HepG2 (cell line): ENCODE results near the gene STX1B. TPM values are rescaled to one million over a fixed set of nuclear protein-coding genes. Genes with fewer than 3 reads are reported as not detected.

ENCODE experiments used
- ATAC-seq: fragments of 200-7000 bp; cut with Tn5 transposase; 3 replicates; pipeline ENCODE4 v1.9.1; 2020; ENCODE audit warnings: mild to moderate bottlenecking, moderate library complexity
- BruUV-seq: library from RNA; stranded (reverse); fragments of 400-500 nt; replicated peaks from 2 replicates; lab custom pipeline; 2021; lab: Mats Ljungman, UMichigan
- CTCF ChIA-PET: fragments of 300-600 bp; formaldehyde crosslinking; extraction: SDS; loops from one replicate; lab custom pipeline; 2021; ENCODE audit warnings: low total read pairs, inconsistent platforms, low intra/inter-chr PET ratio; lab: Yijun Ruan, JAX
- POLR2A ChIA-PET: fragments of 350-600 bp; sonication (Branson Sonifier 250); formaldehyde crosslinking; loops from one replicate; lab custom pipeline; 2020; ENCODE audit warnings: antibody characterized with exemption, inconsistent platforms; lab: Yijun Ruan, JAX
- DNase-seq: peaks from one replicate; pipeline ENCODE4 v3.0.0-alpha.2; 2015; ENCODE audit warnings: low spot score
- FAIRE-seq: peaks from 3 replicates; lab custom pipeline; 2011; peaks lifted over from hg19 to GRCh38; lab: Jason Lieb, UNC
- H2AFZ ChIP-seq: one replicate; pipeline ENCODE4 v1.6.1; 2011; ENCODE audit warnings: low read length, inconsistent platforms
- H3K27ac ChIP-seq: fragments of 300-600 bp; 3 replicates; pipeline ENCODE4 v1.8.0; 2011; ENCODE audit warnings: mixed run types, mild to moderate bottlenecking, mixed read lengths, low read length, inconsistent platforms; ENCODE audit not compliant: insufficient read depth; ENCODE audit errors: extremely low read length
- H3K27me3 ChIP-seq, 2 experiments: fragments of 200-600 bp in 1 of 2; 2 replicates in 1 of 2; 3 replicates in 1 of 2; pipeline versions ENCODE4 v1.6.0 to v1.8.0; 2011; ENCODE audit warnings: low read length in 2 of 2, mild to moderate bottlenecking in 2 of 2, moderate library complexity in 2 of 2, inconsistent platforms in 1 of 2; ENCODE audit not compliant: insufficient read depth in 2 of 2, control insufficient read depth in 1 of 2
- H3K36me3 ChIP-seq, 2 experiments: fragments of 200-600 bp in 1 of 2; replicated peaks in 1 of 2; 2 replicates in 1 of 2; 3 replicates in 1 of 2; pipeline versions ENCODE4 v1.5.1 to v1.8.0; 2011; ENCODE audit warnings: low read length in 2 of 2, inconsistent platforms in 1 of 2; ENCODE audit not compliant: insufficient read depth in 2 of 2, control insufficient read depth in 1 of 2
- H3K4me1 ChIP-seq: 2 replicates; pipeline ENCODE4 v1.5.1; 2012; ENCODE audit warnings: low read length, inconsistent platforms; ENCODE audit not compliant: insufficient read depth
- H3K4me2 ChIP-seq: 2 replicates; pipeline ENCODE4 v1.6.0; 2011; ENCODE audit warnings: low read depth, low read length, inconsistent platforms
- H3K4me3 ChIP-seq, 3 experiments: fragments of 200-600 bp in 1 of 3; sonication (generic), shearing (Covaris generic) in 1 of 3; replicated peaks in 1 of 3; 2 replicates each; pipeline ENCODE4 v1.5.1; 2011 to 2016; ENCODE audit warnings: low read length in 3 of 3, inconsistent platforms in 2 of 3, low read depth in 2 of 3, mild to moderate bottlenecking in 2 of 3, control low read depth in 1 of 3, mixed read lengths in 1 of 3; ENCODE audit not compliant: insufficient read depth in 1 of 3
- H3K79me2 ChIP-seq: one replicate; pipeline ENCODE4 v1.6.1; 2011; ENCODE audit warnings: low read length, inconsistent platforms; ENCODE audit not compliant: insufficient read depth
- H3K9ac ChIP-seq: 2 replicates; pipeline ENCODE4 v1.6.0; 2011; ENCODE audit warnings: mild to moderate bottlenecking, low read depth, low read length, inconsistent platforms; ENCODE audit not compliant: insufficient read depth
- H3K9me3 ChIP-seq: 2 replicates; pipeline ENCODE4 v1.5.1; 2012; ENCODE audit warnings: mild to moderate bottlenecking, low read length
- H4K20me1 ChIP-seq: 2 replicates; pipeline ENCODE4 v1.6.0; 2011; ENCODE audit warnings: inconsistent platforms, mild to moderate bottlenecking, low read length, moderate library complexity; ENCODE audit not compliant: insufficient read depth
- ARID4A ChIP-seq: sonication (generic); formaldehyde crosslinking; IDR thresholded peaks from 2 replicates; pipeline ENCODE4 v1.5.0; 2020; ENCODE audit warnings: mild to moderate bottlenecking, missing genetic modification reagents, borderline replicate concordance
- RBFOX2 ChIP-seq: fragments of 200-400 bp; formaldehyde crosslinking; IDR thresholded peaks from 2 replicates; pipeline ENCODE4 v1.6.1; 2017; ENCODE audit warnings: low read depth, mild to moderate bottlenecking, low read length
- ZNF782 ChIP-seq: sonication (generic); formaldehyde crosslinking; IDR thresholded peaks from 2 replicates; pipeline ENCODE4 v1.4.0; 2020; ENCODE audit warnings: missing genetic modification reagents, mild to moderate bottlenecking, borderline replicate concordance
- ZNF891 ChIP-seq: sonication (generic); formaldehyde crosslinking; IDR thresholded peaks from 2 replicates; pipeline ENCODE4 v1.5.0; 2020; ENCODE audit warnings: mild to moderate bottlenecking, missing genetic modification reagents
- ZSCAN20 ChIP-seq: sonication (generic); formaldehyde crosslinking; IDR thresholded peaks from 2 replicates; pipeline ENCODE4 v1.4.0; 2020; ENCODE audit warnings: missing genetic modification reagents, mild to moderate bottlenecking, borderline replicate concordance
- WGBS: methylation state at CpG from one replicate; pipeline ENCODE4 v1.1.6; 2017; ENCODE audit warnings: low lambda C conversion rate; 5-methylcytosine and 5-hydroxymethylcytosine counted together
- in situ Hi-C: cut with HindIII; loops from 2 replicates; pipeline ENCODE4 v1.10.0; 2017; ENCODE audit warnings: low pct_unique_long_range_greater_than_20kb; ENCODE audit not compliant: extremely low pct_ligation_motif_present
- intact Hi-C: fragments of 100-400 bp; cut with micrococcal nuclease; formaldehyde crosslinking; loops from one replicate; pipeline ENCODE4 v1.10.0; 2022; ENCODE audit not compliant: unreplicated experiment
- polyA plus RNA-seq, 8 experiments: library from polyadenylated mRNA; depleted of rRNA in 3 of 8; stranded (reverse) in 7 of 8; unstranded in 1 of 8; fragments of >200 nt; fragmentation: Illumina TruSeq in 4 of 8; extraction: Trizol in 4 of 8; gene quantifications; 2 replicates each; pipeline versions ENCODE4 v1.2.1 to v1.2.3, GENCODE V29; 2011 to 2016; ENCODE audit warnings: low read depth in 4 of 8, missing spikeins in 1 of 8, mixed read lengths in 1 of 8; ENCODE audit not compliant: insufficient read depth in 1 of 8
- total RNA-seq, 5 experiments: library from RNA; depleted of rRNA; stranded (reverse); fragments of >200 nt; fragmentation: Illumina TruSeq; extraction: Trizol; gene quantifications; 2 replicates each; pipeline ENCODE4 v1.2.3, GENCODE V29; 2016; ENCODE audit warnings: low read depth in 1 of 5
- TF ChIP-seq, protein P1 (sequence below): sonication (generic); formaldehyde crosslinking; conservative IDR thresholded peaks from 2 replicates; pipeline ENCODE4 v1.8.1; 2023; ENCODE audit warnings: missing genetic modification reagents

STX1B gene
- total and polyA plus RNA-seq, 2 of the 13 experiments (the other 11 are each of a cell fraction or from before 2014, with no cell fraction given): 2.1 to 3.0 TPM

DNA sequence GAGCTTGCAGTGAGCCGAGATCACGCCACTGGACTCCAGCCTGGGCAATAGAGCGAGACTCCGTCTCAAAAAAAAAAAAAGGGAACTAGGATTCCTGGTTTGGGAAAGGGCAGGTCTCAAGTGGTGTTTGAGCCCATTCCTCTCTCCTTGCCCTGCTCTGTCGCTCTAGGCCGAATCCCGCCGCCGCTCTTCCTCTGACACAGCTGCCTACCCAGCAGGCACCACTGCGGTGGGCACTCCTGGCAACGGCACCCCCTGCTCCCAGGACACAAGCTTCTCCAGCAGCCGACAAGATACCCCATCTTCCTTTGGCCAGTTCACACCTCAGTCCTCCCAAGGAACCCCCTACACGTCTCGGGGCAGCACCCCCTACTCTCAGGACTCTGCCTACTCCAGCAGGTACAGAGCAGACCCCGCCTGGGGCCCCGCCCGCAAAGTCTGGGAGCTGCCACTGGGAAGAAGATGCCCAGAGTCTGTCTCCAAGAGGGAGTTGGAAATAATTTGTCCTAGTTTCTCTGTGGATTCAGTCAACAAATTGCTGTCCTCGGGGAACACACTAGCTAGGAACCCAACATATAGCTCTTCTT lies 46.4 kb downstream of the STX1B start:
- Histone ChIP-seq H3K4me3 (no peak overlapping the region), H3K4me2 (no peak overlapping the region), H3K27me3 (no peaks in the 10 kb centered on the region), H4K20me1 (no peaks in the 10 kb centered on the region), H2AFZ (no peak overlapping the region), H3K9me3 (no peaks in the 10 kb centered on the region), H3K79me2 (peaks cover 7% of the 10 kb centered on the region), H3K27ac (no peak overlapping the region), H3K9ac (no peak overlapping the region), H3K4me1 (peaks cover 7% of the 10 kb centered on the region), H3K36me3 (peaks cover 59 to 88% of the 10 kb centered on the region in 2 experiments)
- TF ChIP-seq ZSCAN20 (no peak), RBFOX2 (peak; percentile 26; the same call in 1 of the 2 replicates)
- intact Hi-C loops (no loop called here), in situ Hi-C loops (no loop called here)
- ChIA-PET POLR2A (interaction anchor here (1.5 kb wide), 1 partner anchor 10 kb away, joined by 4 read pairs; no protein-coding TSS in a partner anchor), CTCF (no interaction called here)
- no peak for ATAC-seq
- DNase-seq: no peak
- no TSS peak for BruUV-seq
- no peak for FAIRE-seq
- WGBS: 95% methylated on average over 16 of the region's 18 CpGs

DNA sequence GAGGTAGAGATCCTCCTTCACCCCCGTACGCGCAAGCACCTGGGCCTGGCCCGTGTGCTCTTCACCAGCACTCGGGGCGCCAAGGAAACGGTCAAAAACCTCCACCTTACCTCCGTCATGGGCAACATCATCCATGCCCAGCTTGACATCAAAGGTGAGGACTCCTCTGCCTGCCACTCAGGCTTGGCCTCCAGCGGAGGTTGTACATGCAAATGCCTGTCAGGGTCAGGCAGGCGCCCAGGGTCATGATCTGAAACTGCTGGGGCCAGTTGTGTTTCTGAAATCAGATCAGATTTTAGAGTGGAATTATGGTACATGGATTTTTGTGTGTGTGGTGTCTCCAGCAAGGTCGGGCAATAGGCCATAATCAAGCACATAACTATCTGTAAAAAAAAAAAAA lies 49.1 kb downstream of the STX1B start:
- DNase-seq: no peak
- no peak overlapping the region for H3K27ac ChIP-seq
- H3K36me3 ChIP-seq: peaks cover 45 to 72% of the 10 kb centered on the region in 2 experiments
- ATAC-seq: no peak
- ChIA-PET CTCF (no interaction called here), POLR2A (no interaction called here)
- no peak overlapping the region for H3K4me2 ChIP-seq
- peaks cover 5% of the 10 kb centered on the region; the same call in 1 of the 2 replicates for H4K20me1 ChIP-seq
- H3K27me3 ChIP-seq: no peaks in the 10 kb centered on the region; a peak in 1 of 5 replicates
- intact Hi-C loops: no loop called here
- H3K4me1 ChIP-seq: peaks cover 19% of the 10 kb centered on the region
- H3K79me2 ChIP-seq: peaks cover 15% of the 10 kb centered on the region
- no peaks in the 10 kb centered on the region for H3K9me3 ChIP-seq
- no peak overlapping the region for H3K9ac ChIP-seq
- H3K4me3 ChIP-seq: no peak overlapping the region
- in situ Hi-C loops: no loop called here
- 0 out of 2 replicates have a peak, but pooled peaks have one; percentile 25 for TF ChIP-seq ZNF891 (CRISPR knock-in tag)
- TF ChIP-seq, protein P1, sequence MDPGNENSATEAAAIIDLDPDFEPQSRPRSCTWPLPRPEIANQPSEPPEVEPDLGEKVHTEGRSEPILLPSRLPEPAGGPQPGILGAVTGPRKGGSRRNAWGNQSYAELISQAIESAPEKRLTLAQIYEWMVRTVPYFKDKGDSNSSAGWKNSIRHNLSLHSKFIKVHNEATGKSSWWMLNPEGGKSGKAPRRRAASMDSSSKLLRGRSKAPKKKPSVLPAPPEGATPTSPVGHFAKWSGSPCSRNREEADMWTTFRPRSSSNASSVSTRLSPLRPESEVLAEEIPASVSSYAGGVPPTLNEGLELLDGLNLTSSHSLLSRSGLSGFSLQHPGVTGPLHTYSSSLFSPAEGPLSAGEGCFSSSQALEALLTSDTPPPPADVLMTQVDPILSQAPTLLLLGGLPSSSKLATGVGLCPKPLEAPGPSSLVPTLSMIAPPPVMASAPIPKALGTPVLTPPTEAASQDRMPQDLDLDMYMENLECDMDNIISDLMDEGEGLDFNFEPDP (CRISPR knock-in tag): 0 out of 2 replicates have a peak, but pooled peaks have one; percentile 76
- TF ChIP-seq ARID4A: 0 out of 2 replicates have a peak, but pooled peaks have one; percentile 17
- TF ChIP-seq ZNF782 (CRISPR knock-in tag): no peak
- FAIRE-seq: no peak
- 97% methylated on average over 11 of the region's 11 CpGs for WGBS
- no peak overlapping the region for H2AFZ ChIP-seq
- no TSS peak for BruUV-seq
